Sciatic nerve (tissue), 2 donors: ENCODE measurements around the gene GLI1. TPM values are rescaled to one million over a fixed set of nuclear protein-coding genes. Genes with fewer than 3 reads are reported as not detected.
"Not testable (repeated sequence)": the region's sequence is repeated elsewhere in the genome, so short reads cannot be mapped to it uniquely, and the experiment has no call there.

Experiments
- ATAC-seq: fragments of 200-7000 bp; cut with Tn5 transposase; one replicate; pipeline ENCODE4 v1.9.1; 2020; ENCODE audit warnings: mild to moderate bottlenecking, moderate library complexity
- DNase-seq: peaks from one replicate; pipeline ENCODE4 v3.0.0-alpha.2; 2020; ENCODE audit warnings: low spot score
- intact Hi-C: fragments of 100-400 bp; cut with DNase I; formaldehyde crosslinking; loops from one replicate; pipeline ENCODE4 v1.14.2; 2022
- total RNA-seq: library from RNA; stranded (reverse); fragmentation: NEBNext Ultra II Directional; extraction: Animal tissue kit (Norgen Biotek cat#: 25700); gene quantifications from one replicate; pipeline ENCODE4 v1.2.1, GENCODE V29; 2021
- donor health status: DM: no; HTN: no; CAD: no.
- donor health status: DM: no; HTN: no; CAD: no.

The GLI1 gene
- 47.7 TPM for total RNA-seq

- DNase-seq (no peak), ATAC-seq (peak; percentile 25)
- intact Hi-C loops = no loop called here
These were observed at the start of gene GLI1 for GRCh38 chr12:57459750-57460467. Gene GLI1 (plus strand): TSS chr12:57459785. CDS start chr12:57463692, 3,907 bp downstream.

DNA sequence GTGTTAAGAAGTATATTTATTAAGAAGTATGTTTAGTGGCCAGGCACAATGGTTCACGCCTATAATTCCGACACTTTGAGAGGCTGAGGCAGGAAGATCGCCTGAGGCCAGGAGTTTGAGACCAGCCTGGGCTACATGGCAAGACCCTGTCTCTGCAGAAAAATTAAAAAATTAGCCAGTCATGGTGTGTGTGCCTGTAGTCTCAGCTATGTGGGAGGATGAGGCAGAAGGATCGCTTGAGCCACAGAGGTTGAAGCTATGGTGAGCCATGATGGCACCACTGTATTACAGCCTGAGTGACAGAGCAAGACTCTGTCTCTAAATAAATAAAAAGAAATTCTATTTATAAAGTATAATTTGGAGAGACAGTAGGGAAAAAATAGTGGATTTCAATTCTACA is 49.1 kb upstream of the GLI1 start:
- no peak for DNase-seq
- intact Hi-C loops = no loop called here
- no peak for ATAC-seq

- ATAC-seq, DNase-seq, intact Hi-C loops: not testable (repeated sequence)
These were observed 45.4 kb upstream of the GLI1 start for GRCh38 chr12:57414160-57414559.

DNA sequence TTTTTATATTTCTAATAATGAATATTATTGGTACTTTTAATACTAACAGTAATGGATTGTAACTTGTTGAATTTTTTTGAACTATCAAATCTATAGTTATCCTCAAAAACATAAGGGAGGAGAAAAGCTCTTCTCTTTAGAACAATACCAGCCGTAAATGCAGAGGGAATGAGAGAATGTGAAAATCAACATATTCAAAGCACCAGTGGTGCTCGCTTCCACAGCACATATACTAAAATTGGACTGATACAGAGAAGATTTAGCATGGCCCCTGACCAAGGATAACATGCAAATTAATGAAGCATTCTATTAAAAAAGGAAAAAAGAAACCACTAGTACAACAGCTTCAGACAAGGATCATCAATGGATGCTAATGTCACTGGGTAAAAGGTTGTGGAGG is 44.5 kb upstream of the GLI1 start:
- intact Hi-C loops = no loop called here
- DNase-seq (no peak), ATAC-seq (no peak)

- ATAC-seq = no peak
- intact Hi-C loops = no loop called here
These were observed 43.3 kb upstream of the GLI1 start for GRCh38 chr12:57416039-57416996.

DNA sequence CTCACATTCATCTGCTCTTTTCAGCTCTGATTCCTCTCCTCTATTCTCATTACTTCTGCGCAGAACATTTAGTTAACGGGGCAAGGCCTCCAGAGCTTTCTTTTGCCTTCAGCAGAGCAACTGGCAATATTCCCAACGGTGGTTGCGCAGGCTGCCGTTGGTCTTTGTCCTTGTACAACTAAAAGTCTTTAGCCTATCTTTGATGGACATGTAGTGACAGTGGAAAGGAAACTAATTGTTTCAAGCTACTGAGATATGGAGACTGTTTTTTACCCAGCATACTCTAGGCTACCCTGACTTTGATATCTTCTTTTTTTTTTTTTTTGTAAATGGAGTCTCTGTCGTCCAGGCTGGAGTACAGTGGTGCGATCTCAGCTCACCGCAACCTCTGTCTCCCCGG is 41.3 kb upstream of the GLI1 start:
- intact Hi-C loops = no loop called here
- ATAC-seq (no peak), DNase-seq (no peak)

More at GRCh38 chr12:57416039-57416996, 43.3 kb upstream of the GLI1 start:
- no peak for DNase-seq

DNA sequence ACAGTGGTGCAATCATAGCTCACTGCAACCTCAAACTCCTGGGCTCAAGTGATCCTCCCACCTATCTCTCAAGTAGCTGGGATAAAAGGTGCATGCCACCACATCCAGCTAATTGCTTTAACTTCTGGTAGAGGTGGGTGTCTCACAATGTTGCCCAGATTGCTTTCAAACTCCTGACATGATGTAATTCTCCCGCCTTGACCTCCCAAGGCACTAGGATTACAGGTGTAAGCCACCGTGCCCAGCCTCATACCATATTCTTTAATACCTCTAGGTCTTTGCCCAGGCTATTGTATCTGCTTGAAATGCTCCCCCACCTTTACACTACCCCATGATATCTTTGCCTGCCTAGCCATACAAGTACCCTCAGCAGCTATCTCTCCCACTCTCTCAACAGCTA is 40.1 kb upstream of the GLI1 start:
- intact Hi-C loops = no loop called here

GRCh38 chr12:57420482-57420881 is 39.1 kb upstream of the GLI1 start:
- ATAC-seq (no peak), DNase-seq (no peak)
- intact Hi-C loops = no loop called here

More for the DNA sequence above, 40.1 kb upstream of the GLI1 start:
- DNase-seq (no peak), ATAC-seq (no peak)

- DNase-seq, intact Hi-C loops, ATAC-seq: not testable (repeated sequence)
These were observed 32.6 kb upstream of the GLI1 start for GRCh38 chr12:57426948-57427347.

- intact Hi-C loops = no loop called here
- ATAC-seq (no peak), DNase-seq (no peak)
These were observed 30.6 kb upstream of the GLI1 start for GRCh38 chr12:57428965-57429364.

DNA sequence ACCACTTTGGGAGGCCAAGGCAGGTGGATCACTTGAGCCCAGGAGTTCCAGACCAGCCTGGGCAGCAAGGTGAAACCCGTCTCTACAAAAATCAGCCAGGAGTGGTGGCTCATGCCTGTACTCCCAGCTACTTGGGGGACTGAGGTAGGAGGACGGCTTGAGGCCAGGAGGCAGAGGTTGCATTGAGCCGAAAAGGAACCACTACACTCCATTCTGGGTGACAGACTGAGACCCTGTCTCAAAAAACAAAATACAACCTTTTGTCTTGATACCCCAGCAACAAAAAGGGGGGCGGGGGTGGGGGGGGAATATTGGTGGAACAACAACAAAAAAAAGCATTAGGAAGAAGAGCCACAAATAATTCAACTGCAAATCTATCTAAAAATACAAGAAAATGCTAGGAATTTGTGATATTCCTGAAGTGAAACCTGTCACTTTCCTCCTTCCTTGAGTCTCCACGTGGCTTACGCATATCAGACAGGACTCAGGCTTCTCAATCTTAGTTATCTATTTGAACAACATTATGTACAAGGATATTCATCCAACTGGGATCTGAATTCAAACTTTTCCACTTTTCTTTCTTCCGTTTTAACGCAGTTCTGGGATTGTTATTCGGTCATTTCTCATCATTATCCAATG is 30.0 kb upstream of the GLI1 start:
- ATAC-seq (no peak), DNase-seq (no peak)
- intact Hi-C loops = no loop called here

GRCh38 chr12:57430112-57430930 is 29.3 kb upstream of the GLI1 start:
- intact Hi-C loops = no loop called here
- ATAC-seq (peak; percentile 10), DNase-seq (peak; percentile 71)

- DNase-seq (peak; percentile 97), ATAC-seq (peak; percentile 99)
- intact Hi-C loops = no loop called here
These were observed 28.5 kb upstream of the GLI1 start, which contains the start of gene R3HDM2 for GRCh38 chr12:57430931-57431566. Gene R3HDM2 (minus strand): TSS chr12:57431043. CDS start chr12:57310428, 120,615 bp downstream.

DNA sequence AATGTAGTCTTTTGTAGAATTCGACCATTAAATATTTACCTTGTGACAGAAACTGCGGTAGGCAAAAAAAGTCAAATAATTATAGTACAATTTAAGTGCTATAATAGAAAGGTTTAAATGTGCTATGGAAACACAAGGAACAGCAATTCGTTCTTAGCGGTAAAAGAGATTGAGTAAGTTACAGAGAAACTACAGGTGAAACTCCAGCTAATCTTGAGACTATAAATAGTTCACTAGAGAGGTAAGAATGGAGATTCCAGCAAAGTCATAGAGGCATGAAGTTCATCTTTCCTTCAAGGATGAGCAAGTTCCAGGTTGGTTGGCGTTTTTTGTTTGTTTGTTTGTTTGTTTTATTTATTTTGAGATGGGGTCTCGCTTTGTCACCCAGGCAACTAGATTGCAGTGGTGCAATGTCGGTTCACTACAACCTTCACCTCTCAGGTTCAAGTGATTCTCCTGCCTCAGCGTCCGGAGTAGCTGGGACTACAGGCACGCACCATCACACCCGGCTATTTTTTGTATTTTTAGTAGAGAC is 27.9 kb upstream of the GLI1 start:
- intact Hi-C loops = no loop called here

GRCh38 chr12:57433370-57433769 is 26.2 kb upstream of the GLI1 start:
- no peak for ATAC-seq
- intact Hi-C loops = no loop called here
- no peak for DNase-seq

More for the DNA sequence above, 27.9 kb upstream of the GLI1 start:
- DNase-seq (no peak), ATAC-seq (no peak)

GRCh38 chr12:57434517-57435223 is 24.9 kb upstream of the GLI1 start, which contains the start of gene INHBC:
Gene INHBC (plus strand): TSS chr12:57434784. CDS start chr12:57434887, 103 bp downstream.
- no peak for ATAC-seq
- intact Hi-C loops = no loop called here
- DNase-seq = no peak

- ATAC-seq = no peak
- intact Hi-C loops = no loop called here
- no peak for DNase-seq
These were observed 24.3 kb upstream of the GLI1 start for GRCh38 chr12:57435293-57435692.
